Stromal cell of bone marrow (primary cell): ENCODE measurements around the gene DACT3.
A peak's percentile ranks its signal among the peaks of the same experiment; 100 is the strongest.

ENCODE experiments used
- DNase-seq: peaks from one replicate; pipeline ENCODE4 v3.0.0-alpha.2; 2012; ENCODE audit warnings: low read depth

Gene DACT3, protein sequence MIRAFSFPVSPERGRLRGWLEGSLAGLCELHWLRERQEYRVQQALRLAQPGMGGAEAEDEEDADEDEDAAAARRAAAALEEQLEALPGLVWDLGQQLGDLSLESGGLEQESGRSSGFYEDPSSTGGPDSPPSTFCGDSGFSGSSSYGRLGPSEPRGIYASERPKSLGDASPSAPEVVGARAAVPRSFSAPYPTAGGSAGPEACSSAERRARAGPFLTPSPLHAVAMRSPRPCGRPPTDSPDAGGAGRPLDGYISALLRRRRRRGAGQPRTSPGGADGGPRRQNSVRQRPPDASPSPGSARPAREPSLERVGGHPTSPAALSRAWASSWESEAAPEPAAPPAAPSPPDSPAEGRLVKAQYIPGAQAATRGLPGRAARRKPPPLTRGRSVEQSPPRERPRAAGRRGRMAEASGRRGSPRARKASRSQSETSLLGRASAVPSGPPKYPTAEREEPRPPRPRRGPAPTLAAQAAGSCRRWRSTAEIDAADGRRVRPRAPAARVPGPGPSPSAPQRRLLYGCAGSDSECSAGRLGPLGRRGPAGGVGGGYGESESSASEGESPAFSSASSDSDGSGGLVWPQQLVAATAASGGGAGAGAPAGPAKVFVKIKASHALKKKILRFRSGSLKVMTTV

DNA sequence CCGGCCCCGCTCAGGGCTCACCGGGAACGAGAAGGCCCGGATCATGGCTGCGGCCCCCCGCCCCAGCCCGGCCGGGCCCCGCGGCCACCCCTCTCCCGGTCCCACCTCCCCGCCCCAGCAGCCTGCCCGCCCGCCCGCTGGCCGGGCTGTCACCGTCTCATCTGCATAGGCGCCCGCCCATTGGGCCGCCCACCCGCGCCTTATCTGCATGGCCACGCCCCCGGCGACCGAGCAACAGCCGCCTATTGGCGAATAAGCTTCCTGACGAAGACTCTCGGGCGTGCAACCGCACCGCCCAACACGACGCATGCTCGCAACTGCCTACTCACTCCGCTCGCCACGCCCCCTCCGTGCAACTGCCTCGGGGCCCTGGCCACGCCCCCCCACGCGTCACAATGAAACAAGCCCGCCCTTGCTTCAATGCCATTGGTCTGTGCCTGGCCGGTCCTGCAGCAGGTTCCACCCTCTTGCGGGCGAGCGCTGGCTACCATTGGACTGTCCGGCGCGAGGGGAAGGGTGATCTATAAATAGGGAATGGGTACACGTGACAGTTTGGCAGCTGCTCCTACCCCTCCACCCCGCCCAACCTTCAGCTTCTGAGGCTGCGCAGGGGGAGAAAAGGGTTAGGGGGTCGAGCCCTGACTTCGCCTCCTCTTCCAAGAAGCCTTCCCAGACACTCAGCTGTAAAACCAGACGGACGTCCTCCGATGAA, at the start of gene DACT3:
Gene DACT3 (minus strand): TSS at position 163 of the 712 bp plus-strand sequence. CDS start 118 bp downstream, at position 45.
- DNase-seq: peak; percentile 99

DNA sequence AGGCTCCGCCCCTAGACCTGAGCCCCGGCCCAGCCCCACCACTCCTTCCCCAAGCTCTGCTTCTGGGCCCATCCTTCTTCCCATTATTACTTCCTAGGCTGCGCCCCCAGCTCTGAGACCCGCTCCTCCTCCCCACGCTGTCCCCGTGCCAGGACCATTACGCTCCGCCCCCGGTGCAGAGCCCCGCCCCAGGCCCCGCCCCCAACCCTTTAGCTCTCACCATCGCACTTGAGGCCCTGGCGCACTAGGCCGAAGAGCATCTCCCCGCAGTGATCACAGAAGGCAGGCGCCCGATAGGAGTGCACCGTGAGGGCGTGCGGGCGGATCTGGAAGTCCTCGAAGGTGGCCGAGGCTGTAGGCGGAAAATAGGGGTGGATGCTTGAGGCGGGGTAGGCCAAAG, 49.7 kb upstream of the DACT3 start:
- no peak for DNase-seq

DNA sequence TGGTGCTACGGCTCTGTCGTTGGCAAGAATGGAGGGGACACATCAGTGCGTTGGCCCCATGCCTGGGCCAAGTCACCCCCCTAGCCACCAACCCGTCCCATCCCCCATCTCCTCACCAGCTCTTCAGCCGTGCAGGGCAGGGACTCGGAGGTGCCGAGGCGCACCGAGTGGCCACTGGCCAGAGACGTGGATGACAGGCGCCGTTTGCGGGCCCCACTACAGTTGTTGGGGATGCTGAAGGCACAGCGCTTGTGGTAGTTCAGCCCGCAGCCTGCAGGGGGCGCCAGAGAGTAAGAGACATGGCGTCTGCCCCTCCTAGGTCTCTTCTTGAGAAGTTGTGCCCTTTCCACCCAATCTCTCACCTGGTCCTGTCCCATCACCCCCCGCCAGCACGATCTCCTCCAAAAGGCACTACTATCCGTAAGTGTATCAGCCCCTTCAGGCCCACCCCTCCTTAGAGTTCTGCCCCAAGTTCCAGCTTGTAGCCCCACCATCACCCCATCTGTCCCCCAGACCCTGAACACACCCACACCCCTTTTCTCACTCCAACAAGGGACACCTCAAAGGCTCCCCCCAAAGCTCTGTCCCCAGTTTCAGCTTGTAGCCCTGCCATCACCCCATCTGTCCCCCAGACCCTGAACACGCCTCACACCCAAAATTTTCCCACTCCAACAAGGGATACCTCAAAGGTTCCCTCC, 43.5 kb upstream of the DACT3 start:
- DNase-seq: no peak

DNA sequence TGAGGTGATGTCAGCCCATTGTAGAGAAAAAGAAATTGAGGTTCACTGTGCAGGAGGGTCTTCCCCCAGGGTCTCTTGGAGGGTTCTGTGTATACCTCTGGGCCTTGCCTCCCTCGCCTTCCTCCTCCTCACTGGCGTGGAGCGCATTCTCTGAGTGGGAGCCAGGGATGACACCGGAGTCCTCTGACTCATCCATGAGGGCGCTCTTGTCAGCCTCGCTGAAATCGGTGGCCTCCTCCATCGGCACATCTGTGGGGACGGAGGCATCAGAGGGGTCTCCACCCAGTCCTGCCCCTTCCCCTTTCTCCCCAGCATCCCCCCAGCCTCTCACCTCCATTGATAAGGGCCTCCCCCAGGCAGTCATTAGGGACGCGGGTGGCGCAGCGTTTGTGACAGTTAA, 39.7 kb upstream of the DACT3 start:
- no peak for DNase-seq

DNA sequence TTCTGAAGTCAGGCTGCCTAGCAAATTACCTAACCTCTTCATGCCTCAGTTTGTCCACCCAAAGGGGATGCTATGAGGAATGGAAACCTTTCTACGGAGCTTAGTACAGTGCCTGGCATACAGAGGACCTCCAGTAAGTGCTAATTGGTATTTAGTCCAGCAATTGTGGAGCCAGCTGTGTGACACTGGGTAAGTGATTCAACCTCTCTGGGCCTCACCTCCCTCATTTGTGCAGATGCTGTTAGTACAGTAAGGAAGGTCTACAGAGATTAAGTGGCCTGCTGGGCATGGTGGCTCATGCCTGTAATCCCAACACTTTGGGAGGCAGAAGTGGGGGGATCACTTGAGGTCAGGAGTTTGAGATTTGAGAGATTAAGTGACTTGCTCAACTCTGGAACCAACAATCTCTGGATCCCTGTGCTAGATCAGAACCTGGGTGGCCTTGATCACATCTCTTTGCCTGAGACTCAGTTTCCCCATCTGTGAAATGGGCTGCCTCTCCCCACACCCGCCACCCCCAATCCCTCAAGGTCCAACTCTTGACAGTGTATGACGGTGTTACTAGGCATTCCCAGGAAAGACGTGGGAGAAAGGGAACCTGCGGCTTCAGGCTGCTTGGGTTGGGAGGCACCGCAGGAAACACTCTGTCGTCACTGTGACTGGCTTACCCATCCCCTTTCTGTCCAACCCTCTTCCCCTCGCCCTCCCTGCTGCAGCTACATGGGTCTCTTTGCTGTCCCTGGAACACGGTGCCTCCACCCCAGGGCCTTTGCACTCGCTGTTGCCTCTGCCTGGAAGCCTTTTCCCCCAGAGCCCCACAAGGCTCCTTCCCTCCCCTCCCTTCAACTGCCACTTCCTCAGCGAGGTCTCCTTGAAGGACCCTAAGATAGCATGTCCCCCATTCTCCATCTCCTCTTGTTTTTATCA, 37.7 kb upstream of the DACT3 start:
- no peak for DNase-seq

DNA sequence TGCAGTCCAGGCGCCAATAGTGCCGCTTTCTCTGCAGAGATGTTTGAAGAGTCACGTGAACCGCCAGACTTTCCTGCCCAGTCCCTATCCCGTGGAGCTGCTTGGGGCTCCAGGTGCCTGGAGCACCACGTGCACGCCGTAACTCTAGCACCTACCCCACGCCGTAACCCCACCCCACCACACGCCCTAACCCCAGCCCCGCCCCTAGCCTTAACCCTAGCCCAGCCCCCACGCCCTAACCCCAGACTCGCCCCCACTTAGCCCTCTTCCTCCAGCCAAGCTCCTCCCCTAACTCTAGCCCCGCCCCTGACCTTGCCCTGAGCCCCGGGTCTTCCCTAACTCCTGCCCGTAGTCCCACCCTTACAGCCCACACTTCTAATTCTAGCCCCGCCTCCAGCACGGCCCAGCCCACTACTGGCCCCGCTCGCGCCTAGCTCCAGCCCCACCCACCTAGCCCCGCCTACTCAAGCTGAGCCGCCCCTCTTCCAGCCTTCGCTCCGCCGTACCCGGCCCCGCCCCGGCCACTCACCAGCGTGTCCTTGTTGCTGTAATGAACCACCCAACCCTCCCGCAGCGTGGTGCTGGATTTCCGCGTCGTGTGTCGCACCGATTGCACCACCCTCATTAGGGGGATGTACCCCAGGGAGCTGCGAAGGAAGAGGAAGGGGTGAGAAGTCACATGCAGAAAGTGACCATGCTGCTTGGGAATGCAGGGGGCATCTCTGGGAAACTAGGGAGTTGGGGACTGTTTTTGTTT, 36.4 kb upstream of the DACT3 start:
- DNase-seq: peak; percentile 30

DNA sequence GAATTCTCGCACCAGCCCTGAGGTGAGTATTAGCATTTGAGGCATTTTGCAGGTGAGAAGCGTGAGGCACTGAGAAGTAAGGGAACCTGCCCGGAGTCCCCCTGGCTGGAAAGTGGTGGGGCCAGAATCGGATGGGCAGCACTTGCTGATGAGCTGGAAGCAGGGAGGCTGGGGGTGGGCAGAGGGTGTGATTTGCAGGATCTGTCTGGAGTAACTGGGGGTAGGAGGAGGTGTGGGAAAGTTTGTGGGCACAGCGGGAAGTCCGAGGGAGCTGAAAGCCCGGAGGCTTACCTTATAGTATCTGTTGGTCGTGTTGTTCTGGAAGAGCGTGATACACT, 35.9 kb upstream of the DACT3 start:
- no peak for DNase-seq

DNA sequence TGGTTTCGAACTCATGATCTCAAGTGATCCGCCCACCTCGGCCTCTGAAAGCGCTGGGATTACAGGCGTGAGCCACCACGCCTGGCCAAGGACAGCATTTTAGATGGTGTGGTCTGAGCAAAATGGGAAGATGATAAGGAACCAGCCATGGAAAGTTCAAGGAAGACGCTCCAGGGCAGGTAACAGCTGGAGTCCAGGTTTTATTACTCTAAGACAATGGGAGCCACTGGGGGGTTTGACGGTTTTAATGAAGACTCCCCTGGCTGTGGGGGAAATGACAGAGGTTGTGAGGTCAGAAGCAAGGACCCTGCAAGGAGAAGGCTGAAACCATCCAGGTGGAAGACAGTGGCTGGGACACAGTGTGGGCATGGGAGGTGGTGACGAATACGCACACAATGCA, 35.1 kb upstream of the DACT3 start:
- DNase-seq: no peak

DNA sequence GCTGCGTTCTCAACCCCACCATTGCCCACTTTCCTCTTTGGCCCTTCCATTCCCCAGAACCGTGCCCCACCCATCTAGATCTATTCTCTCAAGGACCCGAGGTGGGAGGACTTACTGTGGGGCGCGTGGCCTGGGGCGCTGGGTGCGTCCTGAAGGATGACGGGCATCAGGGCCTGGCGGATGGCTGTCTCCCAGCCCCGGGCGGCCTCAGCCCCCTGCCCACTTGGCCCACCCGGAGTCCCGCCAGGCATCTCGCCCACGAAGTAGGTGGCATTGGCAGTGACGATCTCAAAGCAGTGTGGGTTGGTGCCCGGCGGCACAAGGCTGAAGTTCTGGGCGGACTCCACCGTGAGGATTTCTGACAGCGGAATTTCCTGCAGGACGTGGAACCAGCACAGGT, 32.8 kb upstream of the DACT3 start:
- no peak for DNase-seq

DNA sequence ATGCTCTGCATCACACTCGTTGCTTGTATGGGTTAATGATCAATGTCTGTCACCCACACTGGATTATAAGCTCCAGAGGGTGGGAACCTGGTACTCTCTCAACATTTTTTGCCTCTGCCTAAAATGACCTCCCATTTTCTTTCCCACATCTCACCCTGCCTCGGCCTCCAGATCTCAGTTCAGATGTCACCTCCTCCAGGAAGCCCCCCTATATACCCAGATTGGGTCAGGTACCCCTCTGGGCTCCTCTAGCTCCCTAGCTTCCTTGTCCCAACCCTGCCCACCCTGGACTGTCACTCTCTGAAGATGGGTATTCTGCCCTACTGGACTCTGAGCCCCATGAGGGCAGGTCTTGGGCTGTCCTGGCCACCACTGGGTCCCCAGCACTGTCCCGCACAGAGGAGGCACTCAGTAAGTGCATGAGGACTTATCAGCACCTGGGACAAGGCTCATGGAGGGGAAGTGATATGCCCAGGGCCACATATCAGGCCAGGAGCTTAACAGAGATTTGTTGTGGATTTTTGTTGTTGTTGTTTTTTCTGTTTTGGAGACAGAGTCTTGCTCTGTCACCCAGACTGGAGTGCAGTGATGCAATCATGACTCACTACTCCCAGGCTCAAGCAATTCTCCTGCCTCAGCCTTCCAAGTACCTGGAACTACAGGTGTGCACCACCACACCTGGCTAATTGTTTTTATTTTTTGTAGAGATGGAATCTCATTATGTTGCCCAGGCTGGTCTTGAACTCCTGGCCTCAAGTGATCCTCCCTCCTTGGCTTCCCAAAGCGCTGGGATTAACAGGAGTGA, 32.1 kb upstream of the DACT3 start:
- DNase-seq: no peak

DNA sequence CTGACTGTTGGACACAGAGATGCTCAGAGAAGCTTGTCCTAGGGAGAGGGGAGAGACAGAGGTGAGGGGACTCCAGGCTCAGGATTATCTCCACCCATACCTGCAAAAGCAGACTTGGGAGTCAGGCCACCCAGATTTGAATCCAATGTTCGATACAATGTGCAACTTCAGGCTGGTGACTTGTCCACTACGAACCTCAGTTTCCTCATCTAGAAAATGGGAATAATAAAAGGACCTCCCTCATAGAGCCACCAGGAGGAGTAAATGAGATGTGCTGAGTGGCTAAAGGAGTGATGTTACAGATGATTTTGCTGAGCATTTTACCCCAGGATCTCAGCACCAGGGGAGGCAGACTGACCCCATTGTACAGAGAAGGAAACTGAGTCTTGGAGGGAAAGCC, 31.0 kb upstream of the DACT3 start:
- no peak for DNase-seq

DNA sequence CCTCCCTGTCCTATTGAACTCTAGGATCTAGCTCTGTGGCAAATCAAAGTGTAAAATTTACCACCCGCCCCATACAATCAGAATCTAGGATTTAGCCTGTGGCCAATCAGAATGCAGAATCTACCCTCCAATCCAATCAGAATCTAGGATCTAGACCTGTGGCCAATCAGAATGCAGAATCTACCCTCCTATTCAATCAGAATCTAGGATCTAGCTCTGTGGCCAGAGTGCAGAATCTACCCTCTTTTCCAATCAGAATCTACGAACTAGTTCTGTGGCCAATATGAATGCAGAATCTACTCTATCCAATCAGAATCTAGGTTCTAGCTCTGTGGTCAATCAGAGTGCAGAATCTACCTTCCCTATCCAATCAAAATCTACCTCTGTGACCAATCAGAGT, 30.1 kb upstream of the DACT3 start:
- DNase-seq: no peak

DNA sequence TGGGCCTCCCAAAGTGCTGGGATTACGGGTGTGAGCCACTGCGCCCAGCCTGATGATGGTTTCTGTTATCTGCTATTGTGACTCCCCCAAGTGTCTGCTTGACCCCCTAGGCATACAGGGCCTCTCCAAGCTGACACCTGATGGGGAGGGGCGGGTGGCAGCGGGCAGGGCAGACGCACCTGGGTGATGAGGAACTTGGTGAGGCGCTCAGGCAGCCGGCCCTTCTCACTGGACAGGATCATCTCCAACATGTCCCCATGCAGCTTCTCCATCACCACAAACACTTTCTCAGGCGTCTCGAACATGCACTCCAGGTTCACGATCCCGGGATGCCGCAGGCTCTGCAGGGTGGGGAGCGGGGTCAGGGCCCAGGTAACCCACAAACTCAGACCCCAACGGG, 28.4 kb upstream of the DACT3 start:
- DNase-seq: no peak

DNA sequence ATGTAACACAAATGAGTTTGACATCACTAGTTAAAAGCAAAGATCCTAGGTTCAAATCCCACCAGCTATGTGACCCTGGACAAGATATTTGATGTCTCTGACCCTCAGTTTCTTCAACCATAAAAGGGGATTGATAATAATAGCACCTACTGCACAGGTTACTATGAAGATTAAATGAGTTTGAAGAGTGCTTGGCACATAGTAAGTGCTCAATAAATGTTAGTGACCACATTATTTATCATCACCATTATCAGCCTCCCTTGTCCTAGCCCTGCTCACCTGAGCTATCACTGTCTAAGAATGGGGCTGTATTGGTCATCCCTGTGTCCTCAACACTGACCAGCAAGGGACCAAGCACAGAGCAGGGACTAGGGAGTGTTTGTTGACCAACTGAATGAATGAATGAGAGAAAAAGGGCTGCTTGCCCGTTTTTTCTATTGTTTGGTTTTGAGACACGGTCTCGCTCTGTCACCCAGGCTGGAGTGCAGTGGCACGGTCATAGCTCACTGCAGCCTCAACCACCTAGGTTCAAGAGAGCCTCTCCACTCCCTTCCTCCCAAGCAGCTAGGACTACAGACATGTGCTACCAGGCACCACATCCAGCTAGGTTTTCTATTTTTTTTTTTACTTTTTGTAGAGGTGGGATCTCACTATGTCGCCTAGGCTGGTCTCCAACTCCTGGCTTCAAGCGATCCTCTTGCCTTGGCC, 26.6 kb upstream of the DACT3 start:
- no peak for DNase-seq

DNA sequence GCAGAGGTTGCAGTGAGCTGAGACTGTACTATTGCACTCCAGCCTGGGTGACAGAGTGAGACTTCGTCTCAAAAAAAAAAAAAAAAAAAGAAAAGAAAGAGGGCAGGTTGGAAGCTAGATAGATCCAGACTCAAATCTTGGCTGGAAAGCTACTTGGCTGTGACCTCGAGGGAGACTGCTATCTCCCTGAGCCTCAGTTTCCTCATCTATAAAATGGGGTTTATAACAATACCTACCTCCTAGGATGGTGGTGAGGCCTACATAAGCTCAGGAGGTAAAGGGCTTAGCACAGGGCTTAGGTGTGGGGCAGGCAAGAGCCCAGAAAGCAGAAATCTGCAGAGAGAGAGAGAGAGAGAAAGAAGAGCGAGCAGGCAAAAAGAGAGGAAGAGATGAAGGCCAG, 24.2 kb upstream of the DACT3 start:
- DNase-seq: no peak

DNA sequence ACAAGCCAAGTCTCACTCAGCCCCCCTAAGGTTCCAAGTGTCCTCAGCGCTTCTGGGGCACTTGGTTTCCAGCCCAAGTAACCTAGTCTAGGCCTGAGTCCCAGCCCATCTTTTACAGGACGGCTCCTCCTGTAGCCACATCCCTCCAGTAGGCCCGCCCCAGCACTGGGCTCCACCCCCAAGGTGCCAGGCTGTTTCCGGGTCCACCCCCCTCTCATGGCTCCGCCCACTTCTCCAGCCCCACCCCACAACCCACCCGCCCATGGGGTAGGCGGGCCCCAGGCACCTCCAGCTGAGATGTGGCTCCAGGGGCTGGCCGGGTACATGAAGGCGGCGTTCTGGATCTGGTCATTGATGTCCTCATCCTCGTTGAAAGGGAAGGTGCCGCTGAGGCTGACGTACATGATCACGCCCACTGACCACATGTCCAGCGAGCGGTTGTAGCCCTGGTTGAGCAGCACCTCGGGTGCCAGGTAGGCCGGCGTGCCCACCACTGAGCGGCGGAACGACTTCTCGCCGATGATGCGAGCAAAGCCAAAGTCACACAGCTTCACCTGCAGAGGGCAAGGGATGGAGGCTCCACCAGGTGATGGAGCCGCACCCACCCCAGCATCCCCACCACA, 17.2 kb upstream of the DACT3 start:
- DNase-seq: no peak

DNA sequence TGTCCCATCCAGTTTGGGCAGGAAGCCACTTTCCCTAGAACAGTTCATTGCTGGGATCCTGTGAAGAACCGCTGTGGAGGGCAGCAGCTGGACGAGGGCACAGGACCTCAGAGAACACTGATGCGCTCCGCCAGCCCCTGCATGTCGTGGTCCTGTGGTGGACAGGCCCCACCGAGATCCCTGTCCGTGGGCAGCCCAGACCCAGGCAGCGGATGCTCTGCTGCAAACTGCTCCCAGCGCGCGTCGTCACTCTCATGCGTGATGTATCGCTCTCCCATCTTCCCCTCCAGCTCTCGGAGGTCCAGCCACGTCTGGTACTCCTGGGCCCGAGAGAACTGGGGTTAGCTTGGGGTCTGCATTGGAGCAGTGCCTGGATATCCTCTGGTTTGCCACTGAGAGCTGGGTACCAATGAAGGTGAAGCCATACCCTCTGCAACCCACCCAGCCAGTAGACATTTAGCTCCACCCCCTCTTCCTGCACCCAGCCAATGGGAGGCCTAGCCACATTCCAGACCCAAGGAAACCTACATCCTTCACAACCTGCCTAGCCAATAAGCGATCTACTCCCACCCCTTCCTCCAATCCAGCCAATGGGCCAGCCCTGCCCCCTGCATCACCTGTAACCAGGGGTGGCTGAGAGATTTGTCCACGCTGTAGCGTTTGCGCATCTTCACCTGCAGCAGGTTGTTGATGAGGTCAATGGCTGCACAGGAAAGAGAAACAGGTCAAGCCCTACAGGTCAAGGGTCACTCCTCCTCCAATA, 13.6 kb upstream of the DACT3 start:
- no peak for DNase-seq

DNA sequence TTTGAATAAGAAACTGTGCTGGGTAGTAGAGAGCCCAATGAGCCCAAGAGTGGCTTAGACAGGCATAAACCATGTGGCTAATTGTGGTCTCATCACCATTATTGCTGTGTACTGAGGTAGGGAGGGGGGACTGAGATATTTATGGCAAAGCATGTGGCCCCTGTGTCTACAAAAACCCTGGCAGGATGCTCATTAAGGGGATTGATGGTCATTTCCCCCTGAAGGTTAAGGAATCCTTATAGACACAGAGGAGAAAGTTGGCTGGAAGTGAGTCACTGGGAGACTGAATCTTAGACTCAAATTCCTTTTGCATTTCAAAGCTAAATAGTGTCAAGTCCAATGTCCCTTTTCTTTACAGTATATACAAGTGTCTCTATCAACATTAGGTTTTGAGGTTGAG, 9.8 kb upstream of the DACT3 start:
- DNase-seq: no peak
